A673 (cell line): ENCODE measurements around the gene CPO.

Experiments
- CTCF ChIP-seq: fragments of 300-800, 200-600 bp; sonication (generic); conservative IDR thresholded peaks from 2 replicates; pipeline ENCODE4 v1.5.1; 2017; ENCODE audit warnings: low read depth, mild to moderate bottlenecking, antibody characterized with exemption, low read length, moderate library complexity, mixed read lengths
- EZH2 ChIP-seq: fragments of 200-600 bp; sonication (generic); IDR thresholded peaks from 2 replicates; pipeline ENCODE4 v1.6.1; 2017; ENCODE audit warnings: borderline replicate concordance, low read depth, mild to moderate bottlenecking, mixed read lengths, antibody characterized with exemption, low read length; ENCODE audit not compliant: poor library complexity, severe bottlenecking

DNA sequence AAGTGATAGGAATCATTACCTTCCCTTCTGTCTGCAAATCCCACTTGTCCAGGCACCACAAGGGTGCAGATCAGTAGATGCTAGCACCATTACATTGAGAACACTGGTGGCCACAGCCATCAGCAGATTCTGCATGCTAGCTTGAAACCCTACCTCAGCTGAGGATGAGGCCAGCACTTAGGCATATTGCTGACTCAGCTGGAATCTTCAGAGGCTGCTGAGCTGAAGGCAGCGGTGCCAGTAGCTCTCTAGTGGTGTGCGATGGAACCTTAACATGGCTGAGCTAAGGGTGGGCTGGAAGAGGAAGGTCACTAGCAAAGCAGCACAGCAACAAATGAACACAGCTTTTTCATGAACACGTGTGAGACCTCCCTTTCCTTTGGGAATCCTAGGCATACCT, 19.0 kb upstream of the CPO start:
- TF ChIP-seq CTCF: no peak
- no peak for TF ChIP-seq EZH2
